HepG2 (cell line): Measurements from ENCODE around the gene VEGFA. TPM values are rescaled to one million over a fixed set of nuclear protein-coding genes. Genes with fewer than 3 reads are reported as not detected.

Experiments
- ATAD3A ChIP-seq: sonication (generic); formaldehyde crosslinking; IDR thresholded peaks from 2 replicates; pipeline ENCODE4 v1.4.0; 2020; ENCODE audit warnings: missing genetic modification reagents
- FOSL2 ChIP-seq: sonication (generic); formaldehyde crosslinking; IDR thresholded peaks from 2 replicates; pipeline ENCODE4 v1.4.0; 2020; ENCODE audit warnings: missing genetic modification reagents
- ZNF629 ChIP-seq: sonication (generic); formaldehyde crosslinking; conservative IDR thresholded peaks from 2 replicates; pipeline ENCODE4 v1.5.0; 2020; ENCODE audit warnings: missing genetic modification reagents
- polyA plus RNA-seq, 8 experiments: library from polyadenylated mRNA; depleted of rRNA in 3 of 8; stranded (reverse) in 7 of 8; unstranded in 1 of 8; fragments of >200 nt; fragmentation: Illumina TruSeq in 4 of 8; extraction: Trizol in 4 of 8; gene quantifications; 2 replicates each; pipeline versions ENCODE4 v1.2.1 to v1.2.3, GENCODE V29; 2011 to 2016; ENCODE audit warnings: low read depth in 4 of 8, missing spikeins in 1 of 8, mixed read lengths in 1 of 8; ENCODE audit not compliant: insufficient read depth in 1 of 8
- total RNA-seq, 5 experiments: library from RNA; depleted of rRNA; stranded (reverse); fragments of >200 nt; fragmentation: Illumina TruSeq; extraction: Trizol; gene quantifications; 2 replicates each; pipeline ENCODE4 v1.2.3, GENCODE V29; 2016; ENCODE audit warnings: low read depth in 1 of 5
- TF ChIP-seq, protein P1 (sequence below): sonication (generic); formaldehyde crosslinking; IDR thresholded peaks from 2 replicates; pipeline ENCODE4 v1.4.0; 2020; ENCODE audit warnings: missing genetic modification reagents, borderline replicate concordance
- TF ChIP-seq, protein P2 (sequence below): conservative IDR thresholded peaks from 2 replicates; pipeline ENCODE4 v1.6.1; 2018; ENCODE audit warnings: missing genetic modification reagents
- TF ChIP-seq, protein P3 (sequence below): sonication (generic); formaldehyde crosslinking; IDR thresholded peaks from 2 replicates; pipeline ENCODE4 v1.4.0; 2020; ENCODE audit warnings: mild to moderate bottlenecking, missing genetic modification reagents
- TF ChIP-seq, protein P4 (sequence below): sonication (generic); formaldehyde crosslinking; IDR thresholded peaks from 2 replicates; pipeline ENCODE4 v1.8.1; 2022; ENCODE audit warnings: low read depth, mild to moderate bottlenecking, missing genetic modification reagents

VEGFA gene
- total and polyA plus RNA-seq, 2 of the 13 experiments (the other 11 are each of a cell fraction or from before 2014, with no cell fraction given), result 68.1 to 629 TPM

DNA sequence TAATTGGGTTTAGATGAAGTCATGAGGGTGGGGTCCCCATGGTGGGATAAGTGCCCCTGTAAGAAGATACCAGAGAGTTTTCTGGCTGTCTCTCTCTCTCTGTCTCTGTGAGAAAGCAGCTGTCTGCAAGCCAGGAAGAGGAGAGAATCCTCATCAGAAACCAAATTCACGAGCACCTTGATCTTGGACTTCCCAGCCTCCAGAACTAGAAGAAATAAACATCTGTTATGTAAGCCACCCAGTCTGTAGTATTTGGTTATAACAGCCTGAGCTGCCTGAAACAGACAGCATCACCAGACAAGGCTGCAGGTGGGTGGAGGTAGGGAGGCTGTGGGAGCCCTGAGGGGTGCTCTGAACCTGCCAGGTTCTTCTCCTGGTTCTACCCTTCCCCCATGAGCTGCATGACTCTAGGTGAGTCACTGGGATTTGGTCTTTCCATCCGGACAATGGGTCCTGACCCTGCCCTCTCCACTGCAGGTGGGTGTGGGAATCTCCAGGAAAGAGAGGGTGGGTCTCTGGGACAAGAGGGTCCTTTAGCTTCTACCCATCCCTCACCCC is 34.3 kb upstream of the VEGFA start (continued):
- TF ChIP-seq, protein P1, sequence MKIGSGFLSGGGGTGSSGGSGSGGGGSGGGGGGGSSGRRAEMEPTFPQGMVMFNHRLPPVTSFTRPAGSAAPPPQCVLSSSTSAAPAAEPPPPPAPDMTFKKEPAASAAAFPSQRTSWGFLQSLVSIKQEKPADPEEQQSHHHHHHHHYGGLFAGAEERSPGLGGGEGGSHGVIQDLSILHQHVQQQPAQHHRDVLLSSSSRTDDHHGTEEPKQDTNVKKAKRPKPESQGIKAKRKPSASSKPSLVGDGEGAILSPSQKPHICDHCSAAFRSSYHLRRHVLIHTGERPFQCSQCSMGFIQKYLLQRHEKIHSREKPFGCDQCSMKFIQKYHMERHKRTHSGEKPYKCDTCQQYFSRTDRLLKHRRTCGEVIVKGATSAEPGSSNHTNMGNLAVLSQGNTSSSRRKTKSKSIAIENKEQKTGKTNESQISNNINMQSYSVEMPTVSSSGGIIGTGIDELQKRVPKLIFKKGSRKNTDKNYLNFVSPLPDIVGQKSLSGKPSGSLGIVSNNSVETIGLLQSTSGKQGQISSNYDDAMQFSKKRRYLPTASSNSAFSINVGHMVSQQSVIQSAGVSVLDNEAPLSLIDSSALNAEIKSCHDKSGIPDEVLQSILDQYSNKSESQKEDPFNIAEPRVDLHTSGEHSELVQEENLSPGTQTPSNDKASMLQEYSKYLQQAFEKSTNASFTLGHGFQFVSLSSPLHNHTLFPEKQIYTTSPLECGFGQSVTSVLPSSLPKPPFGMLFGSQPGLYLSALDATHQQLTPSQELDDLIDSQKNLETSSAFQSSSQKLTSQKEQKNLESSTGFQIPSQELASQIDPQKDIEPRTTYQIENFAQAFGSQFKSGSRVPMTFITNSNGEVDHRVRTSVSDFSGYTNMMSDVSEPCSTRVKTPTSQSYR (CRISPR knock-in tag), result 0 out of 2 replicates have a peak, but pooled peaks have one; percentile 47
- TF ChIP-seq ATAD3A, result no peak
- peak; percentile 49; the same call in 1 of the 2 replicates for TF ChIP-seq FOSL2 (CRISPR knock-in tag)
- TF ChIP-seq ZNF629 (CRISPR knock-in tag), result peak; percentile 90
- TF ChIP-seq, protein P2, sequence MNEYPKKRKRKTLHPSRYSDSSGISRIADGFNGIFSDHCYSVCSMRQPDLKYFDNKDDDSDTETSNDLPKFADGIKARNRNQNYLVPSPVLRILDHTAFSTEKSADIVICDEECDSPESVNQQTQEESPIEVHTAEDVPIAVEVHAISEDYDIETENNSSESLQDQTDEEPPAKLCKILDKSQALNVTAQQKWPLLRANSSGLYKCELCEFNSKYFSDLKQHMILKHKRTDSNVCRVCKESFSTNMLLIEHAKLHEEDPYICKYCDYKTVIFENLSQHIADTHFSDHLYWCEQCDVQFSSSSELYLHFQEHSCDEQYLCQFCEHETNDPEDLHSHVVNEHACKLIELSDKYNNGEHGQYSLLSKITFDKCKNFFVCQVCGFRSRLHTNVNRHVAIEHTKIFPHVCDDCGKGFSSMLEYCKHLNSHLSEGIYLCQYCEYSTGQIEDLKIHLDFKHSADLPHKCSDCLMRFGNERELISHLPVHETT, result no peak
- TF ChIP-seq, protein P3, sequence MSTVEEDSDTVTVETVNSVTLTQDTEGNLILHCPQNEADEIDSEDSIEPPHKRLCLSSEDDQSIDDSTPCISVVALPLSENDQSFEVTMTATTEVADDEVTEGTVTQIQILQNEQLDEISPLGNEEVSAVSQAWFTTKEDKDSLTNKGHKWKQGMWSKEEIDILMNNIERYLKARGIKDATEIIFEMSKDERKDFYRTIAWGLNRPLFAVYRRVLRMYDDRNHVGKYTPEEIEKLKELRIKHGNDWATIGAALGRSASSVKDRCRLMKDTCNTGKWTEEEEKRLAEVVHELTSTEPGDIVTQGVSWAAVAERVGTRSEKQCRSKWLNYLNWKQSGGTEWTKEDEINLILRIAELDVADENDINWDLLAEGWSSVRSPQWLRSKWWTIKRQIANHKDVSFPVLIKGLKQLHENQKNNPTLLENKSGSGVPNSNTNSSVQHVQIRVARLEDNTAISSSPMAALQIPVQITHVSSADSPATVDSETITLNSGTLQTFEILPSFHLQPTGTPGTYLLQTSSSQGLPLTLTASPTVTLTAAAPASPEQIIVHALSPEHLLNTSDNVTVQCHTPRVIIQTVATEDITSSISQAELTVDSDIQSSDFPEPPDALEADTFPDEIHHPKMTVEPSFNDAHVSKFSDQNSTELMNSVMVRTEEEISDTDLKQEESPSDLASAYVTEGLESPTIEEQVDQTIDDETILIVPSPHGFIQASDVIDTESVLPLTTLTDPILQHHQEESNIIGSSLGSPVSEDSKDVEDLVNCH (CRISPR knock-in tag), result 0 out of 2 replicates have a peak, but pooled peaks have one; percentile 28
- TF ChIP-seq, protein P4, sequence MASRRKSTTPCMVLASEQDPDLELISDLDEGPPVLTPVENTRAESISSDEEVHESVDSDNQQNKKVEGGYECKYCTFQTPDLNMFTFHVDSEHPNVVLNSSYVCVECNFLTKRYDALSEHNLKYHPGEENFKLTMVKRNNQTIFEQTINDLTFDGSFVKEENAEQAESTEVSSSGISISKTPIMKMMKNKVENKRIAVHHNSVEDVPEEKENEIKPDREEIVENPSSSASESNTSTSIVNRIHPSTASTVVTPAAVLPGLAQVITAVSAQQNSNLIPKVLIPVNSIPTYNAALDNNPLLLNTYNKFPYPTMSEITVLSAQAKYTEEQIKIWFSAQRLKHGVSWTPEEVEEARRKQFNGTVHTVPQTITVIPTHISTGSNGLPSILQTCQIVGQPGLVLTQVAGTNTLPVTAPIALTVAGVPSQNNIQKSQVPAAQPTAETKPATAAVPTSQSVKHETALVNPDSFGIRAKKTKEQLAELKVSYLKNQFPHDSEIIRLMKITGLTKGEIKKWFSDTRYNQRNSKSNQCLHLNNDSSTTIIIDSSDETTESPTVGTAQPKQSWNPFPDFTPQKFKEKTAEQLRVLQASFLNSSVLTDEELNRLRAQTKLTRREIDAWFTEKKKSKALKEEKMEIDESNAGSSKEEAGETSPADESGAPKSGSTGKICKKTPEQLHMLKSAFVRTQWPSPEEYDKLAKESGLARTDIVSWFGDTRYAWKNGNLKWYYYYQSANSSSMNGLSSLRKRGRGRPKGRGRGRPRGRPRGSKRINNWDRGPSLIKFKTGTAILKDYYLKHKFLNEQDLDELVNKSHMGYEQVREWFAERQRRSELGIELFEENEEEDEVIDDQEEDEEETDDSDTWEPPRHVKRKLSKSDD (CRISPR knock-in tag), result 0 out of 2 replicates have a peak, but pooled peaks have one; percentile 7
- TF ChIP-seq, all 625 proteins: peak for 12
